NOMO-1 treated with dmso at 0.1 percent for 144 hours (cell line): ENCODE data around the gene RAB31.

ENCODE experiments used
- DNase-seq: peaks from one replicate; lab custom pipeline; 2025; ENCODE audit not compliant: unreplicated experiment; lab: John Stamatoyannopoulos, UW

RAB31 gene

GRCh38 chr18:9910661-9911060 is 202.6 kb downstream of the RAB31 start:
- peak; percentile 66 for DNase-seq

GRCh38 chr18:9911226-9911625 is 203.1 kb downstream of the RAB31 start:
- no peak for DNase-seq
